ENCODE data around the gene TMPRSS7.
"Not testable (repeated sequence)": the region's sequence is repeated elsewhere in the genome, so short reads cannot be mapped to it uniquely, and the experiment has no call there.

Gene TMPRSS7

GRCh38 chr3:112061152-112061551 is 26.6 kb downstream of the TMPRSS7 start:
- peak; percentile 50 for DNase-seq

DNA sequence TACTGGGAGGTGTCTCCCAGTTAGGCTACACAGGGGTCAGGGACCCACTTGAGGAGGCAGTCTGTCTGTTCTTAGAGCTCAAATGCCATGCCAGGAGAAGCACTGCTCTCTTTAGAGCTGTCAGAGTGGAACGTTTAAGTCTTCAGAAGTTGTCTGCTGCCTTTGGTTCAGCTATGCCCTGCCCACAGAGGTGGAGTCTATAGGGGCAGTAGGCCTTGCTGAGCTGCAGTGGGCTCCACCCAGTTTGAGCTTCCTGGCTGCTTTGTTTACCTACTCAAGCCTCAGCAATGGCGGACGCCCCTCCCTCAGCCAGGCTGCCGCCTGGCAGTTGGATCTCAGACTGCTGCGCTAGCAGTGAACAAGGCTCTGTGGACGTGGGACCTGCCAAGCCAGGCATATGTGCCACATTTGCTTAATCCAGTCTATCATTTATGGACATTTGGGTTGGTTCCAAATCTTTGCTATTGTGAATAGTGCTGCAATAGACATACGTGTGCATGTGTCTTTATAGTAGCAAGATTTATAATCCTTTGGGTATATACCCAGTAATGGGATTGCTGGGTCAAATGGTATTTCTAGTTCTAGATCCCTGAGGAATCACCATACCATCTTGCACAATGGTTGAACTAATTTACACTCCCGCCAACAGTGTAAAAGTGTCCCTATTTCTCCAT is 38.0 kb downstream of the TMPRSS7 start:
- DNase-seq, result not testable (repeated sequence)

DNA sequence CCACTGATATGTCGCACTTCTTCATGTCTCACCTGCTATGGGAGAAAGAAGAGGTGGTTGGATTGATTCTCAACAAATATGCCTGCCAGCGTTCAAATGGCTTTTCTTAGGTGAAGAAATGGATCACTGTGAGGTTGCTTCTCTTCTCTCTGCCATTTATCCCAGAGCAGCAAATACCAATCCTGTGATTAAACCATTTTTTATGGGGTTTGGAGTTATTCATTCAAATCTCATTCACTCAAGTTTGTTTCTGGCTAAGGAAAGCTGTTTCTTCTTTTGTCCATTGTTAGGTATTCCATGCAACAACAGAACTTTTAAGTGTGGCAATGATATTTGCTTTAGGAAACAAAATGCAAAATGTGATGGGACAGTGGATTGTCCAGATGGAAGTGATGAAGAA is 39.5 kb downstream of the TMPRSS7 start:
- no peak for DNase-seq

- DNase-seq, result peak; percentile 97
Observed at GRCh38 chr3:112074616-112075497, 40.3 kb downstream of the TMPRSS7 start.

DNA sequence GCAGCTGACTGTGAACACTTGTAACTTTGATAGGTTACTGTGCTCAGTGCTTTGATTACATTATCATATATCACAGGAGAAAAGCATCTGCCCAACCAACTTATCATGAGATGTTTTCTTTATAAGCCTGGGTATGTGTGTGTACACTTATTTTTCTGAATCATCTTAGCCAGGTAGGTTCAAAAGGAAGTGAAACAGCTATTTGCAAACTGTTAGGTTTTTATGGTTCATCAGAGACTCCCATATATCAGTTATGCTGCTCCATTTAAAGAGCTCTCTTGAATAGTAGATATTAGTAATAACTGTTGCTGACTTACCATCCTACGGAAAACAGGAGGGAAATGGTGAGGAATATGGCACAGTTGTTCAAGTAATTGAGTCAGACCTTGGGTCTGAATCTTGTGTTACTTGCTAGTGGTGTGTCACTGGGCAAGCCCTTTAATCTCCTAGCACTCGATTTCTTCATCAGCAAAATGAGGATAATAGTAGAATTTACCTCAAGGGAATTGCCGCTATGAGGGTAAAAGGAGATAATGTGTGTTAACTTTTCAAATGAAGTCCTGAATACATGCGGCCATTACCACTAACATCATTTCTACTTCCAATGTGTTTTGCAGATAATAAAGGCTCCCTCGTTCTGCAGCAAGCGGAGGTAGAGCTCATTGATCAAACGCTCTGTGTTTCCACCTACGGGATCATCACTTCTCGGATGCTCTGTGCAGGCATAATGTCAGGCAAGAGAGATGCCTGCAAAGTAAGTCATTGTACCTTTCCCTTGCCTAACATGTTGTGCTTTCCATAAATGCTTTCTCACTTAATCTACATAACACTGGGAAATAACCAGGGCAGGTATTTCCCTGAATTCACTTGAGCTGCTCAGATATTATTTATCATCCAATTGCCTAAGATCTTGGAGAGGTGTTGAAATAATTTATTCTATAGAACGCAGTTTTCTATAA is 43.9 kb downstream of the TMPRSS7 start:
- DNase-seq, result no peak

DNA sequence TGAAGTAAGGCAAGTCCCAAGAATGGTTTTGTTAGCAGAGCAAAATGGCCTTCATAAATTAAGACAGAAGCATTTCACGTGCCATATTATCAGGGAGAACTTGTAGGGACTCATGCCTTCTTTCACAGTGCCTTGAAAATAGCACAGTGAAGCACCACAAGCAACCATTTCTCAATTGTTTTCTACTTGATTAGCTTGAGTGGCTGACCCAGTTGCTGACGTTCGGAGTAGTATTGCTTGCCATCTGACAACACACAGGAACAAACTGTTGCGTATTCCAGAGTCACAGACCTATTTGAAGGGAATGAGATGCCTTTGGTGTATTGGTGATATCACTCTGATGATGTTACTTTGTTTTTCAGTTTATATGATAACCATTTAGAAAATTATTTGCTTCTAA is 48.7 kb downstream of the TMPRSS7 start:
- no peak for DNase-seq

DNA sequence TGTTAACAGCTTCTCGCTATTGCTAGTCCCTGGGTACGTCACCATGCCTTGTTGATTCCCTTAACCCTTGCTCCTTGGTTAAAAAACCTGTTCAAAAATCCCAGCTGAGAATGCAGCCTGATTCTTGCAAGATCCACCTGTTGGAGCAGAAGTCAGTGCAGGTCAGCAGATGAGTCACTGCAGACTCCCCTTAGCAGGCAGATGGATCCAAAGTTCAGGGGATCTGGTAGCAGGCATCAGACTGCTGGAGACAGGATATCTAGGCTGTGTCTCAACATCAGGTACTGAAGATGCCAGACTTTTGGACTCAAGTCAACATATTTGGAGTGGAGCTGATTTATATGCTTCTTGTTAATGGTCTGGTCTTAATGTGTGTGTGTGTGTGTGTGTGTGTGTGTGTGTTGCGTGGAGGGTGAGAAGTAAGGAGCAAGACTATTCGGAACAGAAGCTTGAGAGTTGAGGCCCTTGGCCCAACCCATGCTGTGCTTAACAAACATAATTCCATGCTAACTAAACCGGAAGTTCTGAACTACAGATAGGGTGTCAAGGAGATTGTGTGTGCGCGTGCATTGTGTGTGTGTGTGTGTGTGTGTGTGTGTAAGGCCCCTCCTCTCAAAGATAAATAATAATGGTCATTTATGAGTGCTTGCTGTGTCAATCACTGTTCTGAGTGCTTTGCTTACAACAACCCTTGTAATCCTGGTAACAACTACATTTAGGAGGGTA is 50.6 kb downstream of the TMPRSS7 start:
- peak; percentile 24 for DNase-seq

DNA sequence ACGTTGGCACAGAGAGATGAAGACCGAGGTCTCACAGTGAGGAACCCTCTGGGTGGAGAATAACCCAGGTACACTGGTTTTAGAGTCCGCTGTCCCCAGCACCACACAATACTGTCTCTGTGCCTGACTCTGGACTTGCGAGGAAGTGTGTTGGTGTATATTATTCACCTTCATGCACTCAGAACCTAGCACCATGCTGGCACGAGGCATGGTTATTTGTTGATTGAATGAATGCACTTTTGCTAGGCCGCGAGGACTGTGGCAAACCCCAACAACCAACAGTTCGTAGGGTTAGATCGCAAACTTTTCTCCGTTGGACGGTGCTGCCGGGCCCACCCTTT is 51.2 kb downstream of the TMPRSS7 start:
- no peak for DNase-seq

DNA sequence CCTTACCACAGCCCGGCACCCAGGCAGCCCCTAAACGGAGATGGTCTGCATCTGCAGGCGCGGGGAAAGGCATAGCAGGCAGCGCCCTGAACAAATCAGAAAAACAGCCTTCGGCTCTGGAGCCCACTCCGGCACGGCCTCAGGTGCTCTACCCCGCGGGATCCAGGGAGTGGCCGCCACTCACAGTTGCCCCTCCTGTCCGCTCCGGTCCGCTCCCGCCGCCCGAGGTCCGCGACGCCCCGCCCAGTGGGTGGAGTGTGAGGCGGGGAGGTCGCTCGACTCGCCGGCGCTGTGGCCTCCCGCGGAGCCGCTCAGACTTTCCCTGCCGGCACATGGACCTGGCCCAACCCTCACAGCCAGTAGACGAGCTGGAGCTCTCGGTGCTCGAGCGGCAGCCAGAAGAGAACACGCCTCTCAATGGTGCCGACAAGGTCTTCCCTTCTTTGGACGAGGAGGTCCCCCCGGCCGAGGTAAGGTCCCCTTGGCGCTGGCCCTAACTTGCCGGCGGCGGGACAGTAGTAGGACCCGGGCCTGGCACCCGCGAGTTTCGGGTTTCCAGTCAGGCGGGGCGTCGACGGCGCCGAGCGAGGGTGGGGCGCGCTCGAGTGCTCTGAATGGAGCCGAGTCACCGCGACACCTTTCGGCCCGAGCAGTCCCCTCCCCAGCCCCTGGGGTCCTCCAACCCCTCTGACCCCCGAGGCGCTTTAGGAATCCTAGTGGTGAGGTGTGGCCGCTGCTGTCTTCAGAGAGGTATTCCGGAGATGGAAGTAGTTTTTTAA is 51.7 kb downstream of the TMPRSS7 start, which contains the start of gene C3orf52:
Gene C3orf52 (plus strand): TSS at position 314 of the 779 bp plus-strand sequence. CDS start 19 bp downstream, at position 333.
- DNase-seq, result peak; percentile 87

DNA sequence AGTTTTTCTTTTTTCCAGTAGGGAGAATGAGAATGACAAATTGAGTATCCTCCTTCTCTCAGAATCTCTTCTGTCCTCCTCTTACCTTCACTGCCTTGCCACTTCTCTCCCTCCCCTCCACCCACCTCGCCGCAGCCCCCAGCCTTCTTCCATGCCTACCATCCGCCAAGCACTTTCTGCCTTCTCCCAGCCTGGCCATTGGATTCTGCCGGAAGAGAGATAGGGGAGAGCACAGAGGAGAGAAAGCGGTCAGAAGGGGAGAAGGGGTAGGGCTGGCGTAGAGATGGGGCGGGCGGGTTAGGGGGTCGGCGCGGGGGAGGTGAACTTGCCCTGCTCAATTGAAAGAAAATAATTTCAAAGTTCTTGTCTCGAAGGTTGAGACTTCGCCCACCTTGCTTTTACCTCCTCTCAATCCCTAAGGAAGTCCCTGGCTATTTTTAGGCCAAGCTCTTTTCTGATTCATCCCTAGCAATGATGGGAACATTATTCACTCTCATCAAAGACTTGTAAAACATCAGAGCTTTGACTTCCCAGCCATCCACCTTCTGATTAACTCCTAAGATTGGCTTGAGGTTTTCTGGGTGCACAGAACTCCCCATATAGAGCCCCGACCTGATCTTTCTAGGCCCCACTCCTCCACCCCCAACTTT is 52.5 kb downstream of the TMPRSS7 start:
- peak; percentile 38 for DNase-seq

- no peak for DNase-seq
Observed at GRCh38 chr3:112087746-112088145, 53.2 kb downstream of the TMPRSS7 start.

DNA sequence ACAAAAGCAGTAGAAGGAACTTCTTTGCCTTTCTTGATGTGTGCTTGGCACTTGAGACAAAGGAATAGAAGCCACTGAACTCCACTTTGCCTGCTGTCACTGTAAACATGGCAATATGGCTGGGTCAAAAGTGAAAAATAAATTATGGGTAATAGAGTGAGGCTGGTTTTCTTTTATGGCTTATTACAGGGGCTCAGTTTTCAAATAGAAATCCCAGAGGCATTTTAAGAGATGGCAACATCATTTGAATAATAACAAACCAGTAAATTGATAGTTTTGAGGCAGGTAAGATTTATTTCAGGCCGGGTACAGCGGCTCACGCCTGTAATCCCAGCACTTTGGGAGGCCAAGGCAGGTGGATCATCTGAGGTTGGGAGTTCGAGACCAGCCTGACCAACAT is 54.4 kb downstream of the TMPRSS7 start:
- no peak for DNase-seq

DNA sequence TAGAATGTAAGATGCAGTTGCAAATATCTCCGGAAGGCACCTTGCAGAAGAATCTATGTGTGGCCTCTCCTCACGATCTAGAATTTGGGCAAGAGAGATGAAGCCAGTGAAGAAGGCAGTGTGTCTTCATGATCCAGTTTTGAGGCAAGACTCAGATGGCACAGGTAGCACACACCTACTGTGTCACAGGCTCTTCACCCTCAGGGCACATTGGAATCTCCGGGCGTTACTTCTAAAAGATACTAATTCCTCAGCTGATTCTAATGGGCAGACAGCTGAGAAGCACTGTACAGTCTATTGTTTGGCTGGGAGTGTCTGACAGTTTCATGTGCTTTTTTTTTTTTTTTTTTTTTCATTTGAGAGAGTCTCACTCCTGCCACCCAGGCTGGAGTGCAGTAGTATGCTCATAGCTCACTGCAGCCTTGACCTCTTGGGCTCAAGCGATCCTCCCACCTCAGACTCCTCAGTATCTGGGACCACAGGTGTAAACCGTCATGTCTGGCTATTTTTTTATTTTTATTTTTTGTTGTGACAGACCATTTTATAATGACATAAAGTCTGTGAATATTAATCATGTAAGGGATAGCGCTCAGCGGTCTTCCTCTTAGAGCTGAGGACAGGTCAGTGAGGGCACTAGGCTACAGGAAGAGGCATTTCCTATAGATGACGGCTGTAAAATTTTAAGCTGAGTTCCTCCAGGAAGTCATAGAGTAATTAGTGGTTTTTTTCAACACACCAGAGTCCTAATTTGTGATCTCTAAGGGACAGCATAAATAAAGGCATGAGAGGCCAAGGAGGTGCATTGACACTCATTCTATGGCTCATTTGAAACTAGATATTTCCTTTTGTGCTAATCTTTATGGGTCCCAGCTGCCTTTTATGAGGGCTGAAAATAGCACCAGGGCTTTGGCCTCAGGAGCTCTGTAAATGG is 55.7 kb downstream of the TMPRSS7 start:
- no peak for DNase-seq

DNA sequence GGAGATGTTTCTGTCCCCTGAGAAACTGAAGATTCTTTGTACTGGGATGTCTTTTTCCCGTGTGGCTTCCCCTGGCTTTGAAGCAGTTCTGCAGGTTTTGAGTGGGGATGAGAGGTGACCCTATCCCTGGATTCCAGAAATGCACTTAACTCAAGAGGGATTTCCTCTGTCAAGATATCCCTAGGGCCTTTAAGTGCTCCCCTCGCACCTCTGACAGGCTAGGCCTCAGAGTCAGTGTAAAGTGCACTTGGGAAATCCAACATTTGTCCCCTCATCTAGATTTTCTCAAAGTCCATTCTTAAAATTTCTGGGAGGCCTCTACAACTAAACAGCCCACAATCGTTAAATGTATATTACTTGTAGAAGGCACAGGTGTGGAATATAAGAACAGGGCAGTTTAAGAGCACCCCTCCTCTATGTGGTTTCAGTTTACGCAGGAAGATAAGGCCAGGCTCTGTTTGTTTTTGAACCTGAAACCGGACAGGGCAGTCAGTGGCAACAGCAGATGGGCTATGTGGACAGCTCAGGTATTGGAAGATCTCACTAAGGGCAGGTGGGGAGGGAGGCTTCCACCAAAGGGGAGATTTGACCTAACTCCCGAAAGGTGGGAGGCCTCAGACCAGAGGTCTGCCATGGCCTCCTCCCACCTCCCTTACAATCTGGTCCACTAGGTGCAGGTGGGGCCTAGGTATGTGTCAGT is 56.5 kb downstream of the TMPRSS7 start:
- no peak for DNase-seq

GRCh38 chr3:112092496-112093179 is 58.1 kb downstream of the TMPRSS7 start:
- peak; percentile 80 for DNase-seq

DNA sequence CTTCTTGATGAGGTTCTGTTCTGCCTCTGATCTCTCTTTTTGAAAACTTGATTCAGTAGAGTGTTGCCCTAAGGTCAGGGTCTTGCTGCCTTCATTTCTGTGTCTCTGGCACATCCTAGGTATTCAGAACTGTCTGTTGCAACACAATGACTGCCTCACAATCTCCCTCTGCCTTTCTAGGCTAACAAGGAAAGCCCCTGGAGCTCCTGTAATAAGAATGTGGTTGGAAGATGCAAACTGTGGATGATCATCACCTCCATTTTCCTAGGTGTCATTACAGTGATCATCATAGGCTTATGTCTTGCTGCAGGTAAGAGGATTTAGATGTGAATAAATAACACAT is 58.6 kb downstream of the TMPRSS7 start:
- DNase-seq, result no peak

- DNase-seq, result no peak
Observed at GRCh38 chr3:112095731-112096130, 61.2 kb downstream of the TMPRSS7 start.

- DNase-seq, result peak; percentile 93
Observed at GRCh38 chr3:112096176-112096575, 61.6 kb downstream of the TMPRSS7 start.

- peak; percentile 99 for DNase-seq
Observed at GRCh38 chr3:112097378-112097777, 62.8 kb downstream of the TMPRSS7 start.
